CD1c-positive myeloid dendritic cell (primary cell): Measurements from ENCODE around the gene SLC35F1.

Experiments used
- DNase-seq: peaks from one replicate; pipeline ENCODE4 v3.0.0-alpha.2; 2016; ENCODE audit errors: extremely low spot score

SLC35F1 gene

GRCh38 chr6:118122801-118123200 lies 215.7 kb downstream of the SLC35F1 start:
- DNase-seq: no peak

- no peak for DNase-seq
Observed at GRCh38 chr6:118123503-118124037, 216.5 kb downstream of the SLC35F1 start.

- DNase-seq: no peak
Observed at GRCh38 chr6:118124851-118125250, 217.8 kb downstream of the SLC35F1 start.

GRCh38 chr6:118128755-118129154 lies 221.7 kb downstream of the SLC35F1 start:
- DNase-seq: no peak

- DNase-seq: no peak
Observed at GRCh38 chr6:118134206-118134605, 227.1 kb downstream of the SLC35F1 start.

- no peak for DNase-seq
Observed at GRCh38 chr6:118134736-118135135, 227.7 kb downstream of the SLC35F1 start.

GRCh38 chr6:118135371-118135770 lies 228.3 kb downstream of the SLC35F1 start:
- no peak for DNase-seq

- no peak for DNase-seq
Observed at GRCh38 chr6:118141211-118141610, 234.1 kb downstream of the SLC35F1 start.

- DNase-seq: no peak
Observed at GRCh38 chr6:118146584-118146983, 239.5 kb downstream of the SLC35F1 start.

GRCh38 chr6:118147511-118147910 lies 240.4 kb downstream of the SLC35F1 start:
- no peak for DNase-seq

GRCh38 chr6:118148561-118148960 lies 241.5 kb downstream of the SLC35F1 start:
- DNase-seq: no peak

GRCh38 chr6:118152524-118152923 lies 245.5 kb downstream of the SLC35F1 start:
- no peak for DNase-seq

GRCh38 chr6:118161343-118161742 lies 254.3 kb downstream of the SLC35F1 start:
- no peak for DNase-seq

- DNase-seq: no peak
Observed at GRCh38 chr6:118163542-118163941, 256.5 kb downstream of the SLC35F1 start.

- no peak for DNase-seq
Observed at GRCh38 chr6:118165500-118165899, 258.4 kb downstream of the SLC35F1 start.

GRCh38 chr6:118168421-118168820 lies 261.4 kb downstream of the SLC35F1 start:
- DNase-seq: no peak

GRCh38 chr6:118171852-118172251 lies 264.8 kb downstream of the SLC35F1 start:
- no peak for DNase-seq

GRCh38 chr6:118174071-118174470 lies 267.0 kb downstream of the SLC35F1 start:
- no peak for DNase-seq

- no peak for DNase-seq
Observed at GRCh38 chr6:118177720-118178119, 270.7 kb downstream of the SLC35F1 start.

- no peak for DNase-seq
Observed at GRCh38 chr6:118179048-118179447, 272.0 kb downstream of the SLC35F1 start.

- DNase-seq: no peak
Observed at GRCh38 chr6:118186672-118187567, 279.9 kb downstream of the SLC35F1 start.

- DNase-seq: peak; percentile 22
Observed at GRCh38 chr6:118187568-118188164, 280.6 kb downstream of the SLC35F1 start.

GRCh38 chr6:118188561-118188960 lies 281.5 kb downstream of the SLC35F1 start:
- no peak for DNase-seq
